GM12865 (cell line): ENCODE measurements around the gene CYP3A4.
"Not testable (repeated sequence)": the region's sequence is repeated elsewhere in the genome, so short reads cannot be mapped to it uniquely, and the experiment has no call there.

ENCODE experiments used
- DNase-seq: peaks from one replicate; pipeline ENCODE4 v3.0.0; 2010; ENCODE audit warnings: low read depth
- H3K4me3 ChIP-seq: 2 replicates; pipeline ENCODE4 v1.5.1; 2011; ENCODE audit warnings: mild to moderate bottlenecking, low read depth, low read length, control low read depth
- CTCF ChIP-seq: IDR thresholded peaks from 2 replicates; pipeline ENCODE4 v1.5.1; 2011; ENCODE audit warnings: low read length, control low read depth, low read depth, inconsistent platforms; ENCODE audit not compliant: insufficient read depth; ENCODE audit errors: missing control alignments

CYP3A4 gene

GRCh38 chr7:99768471-99768870, 15.5 kb downstream of the CYP3A4 start:
- H3K4me3 ChIP-seq: no peak overlapping the region
- TF ChIP-seq CTCF: no peak
- DNase-seq: peak; percentile 24

- no peak overlapping the region for H3K4me3 ChIP-seq
- no peak for TF ChIP-seq CTCF
- DNase-seq: peak; percentile 71
Measured at GRCh38 chr7:99767662-99768061, 16.3 kb downstream of the CYP3A4 start.

- no peak for TF ChIP-seq CTCF
- H3K4me3 ChIP-seq: no peak overlapping the region
- no peak for DNase-seq
Measured at GRCh38 chr7:99766484-99767099, 17.4 kb downstream of the CYP3A4 start.

GRCh38 chr7:99764478-99764877, 19.5 kb downstream of the CYP3A4 start:
- H3K4me3 ChIP-seq: no peak overlapping the region
- DNase-seq: no peak
- no peak for TF ChIP-seq CTCF

GRCh38 chr7:99762680-99763327, 21.2 kb downstream of the CYP3A4 start:
- TF ChIP-seq CTCF: no peak
- H3K4me3 ChIP-seq: no peak overlapping the region
- no peak for DNase-seq

- no peak for TF ChIP-seq CTCF
- no peak for DNase-seq
- H3K4me3 ChIP-seq: no peak overlapping the region
Measured at GRCh38 chr7:99755085-99755484, 28.9 kb downstream of the CYP3A4 start.

- no peak for TF ChIP-seq CTCF
- no peak for DNase-seq
- no peak overlapping the region for H3K4me3 ChIP-seq
Measured at GRCh38 chr7:99752356-99752755, 31.6 kb downstream of the CYP3A4 start.

GRCh38 chr7:99751322-99752052, 32.5 kb downstream of the CYP3A4 start:
- not testable (repeated sequence) for DNase-seq

More at GRCh38 chr7:99751322-99752052, 32.5 kb downstream of the CYP3A4 start:
- not testable (repeated sequence) for H3K4me3 ChIP-seq
